Osteoblast (primary cell): ENCODE data around the gene UBE2C. TPM values are rescaled to one million over a fixed set of nuclear protein-coding genes. Genes with fewer than 3 reads are reported as not detected.

ENCODE experiments used
- DNase-seq: peaks from one replicate; pipeline ENCODE4 v3.0.0; 2011; ENCODE audit warnings: low spot score, mixed read lengths; ENCODE audit not compliant: insufficient read length; ENCODE audit errors: missing footprints
- H2AFZ ChIP-seq: 2 replicates; pipeline ENCODE4 v1.6.0; 2011; ENCODE audit warnings: mild to moderate bottlenecking, low read length
- H3K27ac ChIP-seq: 2 replicates; pipeline ENCODE4 v1.5.1; 2011; ENCODE audit warnings: mild to moderate bottlenecking, low read depth, low read length, moderate library complexity
- H3K27me3 ChIP-seq: 2 replicates; pipeline ENCODE4 v1.6.0; 2012; ENCODE audit warnings: mild to moderate bottlenecking, control low read depth, inconsistent platforms, low read length, moderate library complexity; ENCODE audit not compliant: insufficient read depth
- H3K36me3 ChIP-seq: 2 replicates; pipeline ENCODE4 v1.5.1; 2011; ENCODE audit warnings: mild to moderate bottlenecking, low read length, control low read depth, moderate library complexity; ENCODE audit not compliant: insufficient read depth
- H3K4me1 ChIP-seq: 2 replicates; pipeline ENCODE4 v1.5.1; 2011; ENCODE audit warnings: mild to moderate bottlenecking, low read length, control low read depth, moderate library complexity; ENCODE audit not compliant: insufficient read depth
- H3K4me2 ChIP-seq: 2 replicates; pipeline ENCODE4 v1.6.0; 2011; ENCODE audit warnings: mild to moderate bottlenecking, low read length; ENCODE audit not compliant: insufficient read depth
- H3K4me3 ChIP-seq: fragments of 200-600 bp; sonication (generic); 3 replicates; pipeline ENCODE4 v1.5.1; 2012; ENCODE audit warnings: mild to moderate bottlenecking, low read length, inconsistent platforms; ENCODE audit not compliant: insufficient read depth
- H3K79me2 ChIP-seq: 2 replicates; pipeline ENCODE4 v1.6.0; 2012; ENCODE audit warnings: mild to moderate bottlenecking, low read length, control low read depth, inconsistent platforms; ENCODE audit not compliant: insufficient read depth
- H3K9me3 ChIP-seq: 2 replicates; pipeline ENCODE4 v1.5.1; 2011; ENCODE audit warnings: low read depth, low read length, control low read depth
- H4K20me1 ChIP-seq: 2 replicates; pipeline ENCODE4 v1.6.0; 2012; ENCODE audit warnings: mild to moderate bottlenecking, low read length, control low read depth; ENCODE audit not compliant: insufficient read depth
- total RNA-seq: library from RNA; depleted of rRNA; stranded (reverse); fragments of >200 nt; gene quantifications from 2 replicates; pipeline ENCODE4 v1.2.3, GENCODE V29; 2012
- TF ChIP-seq, protein P1 (sequence below): IDR thresholded peaks from 2 replicates; pipeline ENCODE4 v1.5.1; 2011; ENCODE audit warnings: mild to moderate bottlenecking, low read depth, low read length, moderate library complexity; ENCODE audit errors: extremely low read depth

UBE2C gene
- total RNA-seq, 1 donor: 2.5 TPM

DNA sequence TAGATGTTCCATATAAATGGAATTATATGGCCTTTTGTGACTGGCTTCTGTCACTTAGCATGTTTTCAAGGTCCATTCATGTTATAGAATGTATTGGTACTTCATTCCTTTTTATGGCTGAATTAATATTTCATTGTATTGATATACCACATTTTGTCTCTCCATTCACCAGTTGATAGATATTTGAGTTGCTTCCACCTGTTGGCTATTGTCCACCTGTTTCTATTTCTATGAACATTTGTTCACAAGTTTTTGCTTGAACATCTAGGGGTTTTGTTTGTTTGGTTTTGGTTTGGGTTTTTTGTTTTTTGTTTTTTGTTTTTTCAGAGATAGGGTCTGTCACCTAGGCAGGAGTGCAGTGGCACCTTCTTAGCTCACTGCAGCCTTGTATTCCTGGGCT is 44.0 kb upstream of the UBE2C start:
- TF ChIP-seq, protein P1, sequence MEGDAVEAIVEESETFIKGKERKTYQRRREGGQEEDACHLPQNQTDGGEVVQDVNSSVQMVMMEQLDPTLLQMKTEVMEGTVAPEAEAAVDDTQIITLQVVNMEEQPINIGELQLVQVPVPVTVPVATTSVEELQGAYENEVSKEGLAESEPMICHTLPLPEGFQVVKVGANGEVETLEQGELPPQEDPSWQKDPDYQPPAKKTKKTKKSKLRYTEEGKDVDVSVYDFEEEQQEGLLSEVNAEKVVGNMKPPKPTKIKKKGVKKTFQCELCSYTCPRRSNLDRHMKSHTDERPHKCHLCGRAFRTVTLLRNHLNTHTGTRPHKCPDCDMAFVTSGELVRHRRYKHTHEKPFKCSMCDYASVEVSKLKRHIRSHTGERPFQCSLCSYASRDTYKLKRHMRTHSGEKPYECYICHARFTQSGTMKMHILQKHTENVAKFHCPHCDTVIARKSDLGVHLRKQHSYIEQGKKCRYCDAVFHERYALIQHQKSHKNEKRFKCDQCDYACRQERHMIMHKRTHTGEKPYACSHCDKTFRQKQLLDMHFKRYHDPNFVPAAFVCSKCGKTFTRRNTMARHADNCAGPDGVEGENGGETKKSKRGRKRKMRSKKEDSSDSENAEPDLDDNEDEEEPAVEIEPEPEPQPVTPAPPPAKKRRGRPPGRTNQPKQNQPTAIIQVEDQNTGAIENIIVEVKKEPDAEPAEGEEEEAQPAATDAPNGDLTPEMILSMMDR: no peak
- no peaks in the 10 kb centered on the region for H3K36me3 ChIP-seq

DNA sequence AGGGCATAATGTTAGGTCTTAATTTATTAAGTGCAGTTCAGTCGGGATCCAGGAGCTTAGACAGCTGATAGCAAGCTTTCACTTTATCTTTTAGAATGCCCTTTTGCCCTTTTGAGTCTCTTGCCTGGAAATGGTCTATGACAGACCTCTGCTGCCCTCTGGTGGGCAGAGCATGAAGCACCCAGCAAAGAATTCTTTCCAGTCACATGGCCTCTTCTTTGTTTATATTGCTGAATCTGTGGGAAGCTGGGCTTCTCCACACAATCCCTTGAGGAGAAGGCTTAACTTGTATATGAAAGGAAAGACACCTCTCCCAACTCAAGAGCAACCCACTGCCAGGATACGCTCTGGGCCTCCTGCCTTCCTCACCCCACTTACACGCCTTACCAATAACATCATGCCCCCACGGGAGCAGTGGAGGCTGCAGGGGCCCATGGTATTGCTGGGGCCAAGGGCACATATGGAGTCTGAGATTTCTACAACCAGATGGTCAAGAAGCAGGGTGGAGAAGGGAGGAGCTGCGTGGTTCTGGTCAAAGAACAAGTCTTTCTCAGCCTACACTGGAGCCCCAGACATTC is 41.2 kb upstream of the UBE2C start:
- TF ChIP-seq, protein P1: peak; percentile 99
- Histone ChIP-seq H4K20me1 (no peaks in the 10 kb centered on the region), H3K4me2 (peak overlapping the region; percentile 68), H3K27me3 (no peaks in the 10 kb centered on the region), H3K27ac (no peak overlapping the region), H3K36me3 (no peaks in the 10 kb centered on the region), H3K79me2 (no peaks in the 10 kb centered on the region), H3K9me3 (no peaks in the 10 kb centered on the region), H3K4me1 (peaks cover 6% of the 10 kb centered on the region), H2AFZ (peak overlapping the region; percentile 87), H3K4me3 (peak overlapping the region; percentile 30)
- peak; percentile 77 for DNase-seq

More for the DNA sequence above, 44.0 kb upstream of the UBE2C start:
- H3K27ac ChIP-seq: no peak overlapping the region
- no peaks in the 10 kb centered on the region for H3K79me2 ChIP-seq
- no peaks in the 10 kb centered on the region for H4K20me1 ChIP-seq
- no peak overlapping the region for H3K4me2 ChIP-seq
- DNase-seq: no peak
- H3K27me3 ChIP-seq: no peaks in the 10 kb centered on the region
- no peak overlapping the region for H2AFZ ChIP-seq
- peaks cover 6% of the 10 kb centered on the region for H3K4me1 ChIP-seq
- H3K9me3 ChIP-seq: no peaks in the 10 kb centered on the region
- no peak overlapping the region for H3K4me3 ChIP-seq

DNA sequence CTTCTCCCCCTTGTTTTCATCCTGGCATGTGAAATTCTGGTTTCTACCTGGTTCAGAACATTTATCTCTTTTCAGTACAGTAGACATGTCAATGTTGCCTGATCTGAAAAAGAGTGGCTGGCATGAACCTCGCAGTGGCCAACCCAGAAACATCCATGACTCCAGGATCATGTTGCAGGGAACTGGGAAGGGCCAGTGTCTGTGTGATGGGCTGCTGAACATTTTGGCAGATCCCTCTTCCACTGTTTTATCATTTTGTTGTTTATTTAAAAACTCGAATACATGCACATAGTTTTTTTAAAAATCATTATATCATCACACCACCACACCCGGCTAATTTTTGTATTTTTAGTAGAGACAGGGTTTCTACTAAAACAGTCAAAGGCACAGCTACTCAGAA is 39.8 kb upstream of the UBE2C start:
- Histone ChIP-seq H3K4me2 (no peak overlapping the region), H3K4me3 (no peak overlapping the region), H3K4me1 (peaks cover 6% of the 10 kb centered on the region), H2AFZ (no peak overlapping the region), H3K27ac (no peak overlapping the region), H3K9me3 (no peaks in the 10 kb centered on the region), H3K36me3 (no peaks in the 10 kb centered on the region), H3K27me3 (no peaks in the 10 kb centered on the region), H3K79me2 (no peaks in the 10 kb centered on the region), H4K20me1 (no peaks in the 10 kb centered on the region)
- TF ChIP-seq, protein P1: no peak
- DNase-seq: no peak

DNA sequence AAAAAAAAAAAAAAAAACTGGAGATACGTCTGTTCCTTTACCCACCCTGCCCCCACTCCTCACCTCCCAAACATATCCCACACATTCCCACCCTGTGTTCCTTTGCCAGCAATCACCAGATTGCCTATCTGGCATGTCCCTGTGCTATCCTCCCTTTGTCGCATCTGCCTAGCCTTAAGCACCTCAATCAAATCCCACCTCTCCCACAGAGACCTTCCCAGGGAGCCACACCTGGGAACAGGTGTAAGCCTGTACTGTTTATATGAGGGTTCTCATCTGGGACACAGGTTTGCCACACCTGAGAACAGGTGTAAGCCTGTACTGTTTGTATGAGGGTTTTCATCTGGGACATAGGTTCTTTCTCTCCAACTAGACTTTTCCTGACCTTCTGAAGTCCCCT is 37.5 kb upstream of the UBE2C start:
- no peaks in the 10 kb centered on the region for H4K20me1 ChIP-seq
- H3K4me3 ChIP-seq: no peak overlapping the region

More for the DNA sequence above, 37.5 kb upstream of the UBE2C start:
- Histone ChIP-seq H3K9me3 (no peaks in the 10 kb centered on the region), H2AFZ (no peak overlapping the region), H3K4me2 (no peak overlapping the region), H3K27ac (no peak overlapping the region), H3K79me2 (no peaks in the 10 kb centered on the region), H3K36me3 (no peaks in the 10 kb centered on the region), H3K4me1 (peaks cover 25% of the 10 kb centered on the region), H3K27me3 (no peaks in the 10 kb centered on the region)
- TF ChIP-seq, protein P1: no peak
- DNase-seq: no peak
